SK-N-SH treated with all-trans-retinoic acid at 6 μM for 48 hours (cell line): Measurements from ENCODE around the gene KRT83.

Experiments
- ATAC-seq: fragments of 200-7000 bp; cut with Tn5 transposase; 3 replicates; pipeline ENCODE4 v1.9.1; 2020; ENCODE audit warnings: mild to moderate bottlenecking, moderate library complexity
- ARNTL ChIP-seq: fragments of 450-650 bp; formaldehyde crosslinking; IDR thresholded peaks from 2 replicates; pipeline ENCODE4 v1.5.0; 2020; ENCODE audit warnings: low read depth, mild to moderate bottlenecking, moderate library complexity, borderline replicate concordance
- BACH2 ChIP-seq: fragments of 250-450 bp; sonication (Bioruptor Pico); IDR thresholded peaks from 2 replicates; pipeline ENCODE4 v1.9.0; 2021; ENCODE audit warnings: mild to moderate bottlenecking, borderline replicate concordance
- CSDC2 ChIP-seq: fragments of 250-450 bp; sonication (Bioruptor Pico); IDR thresholded peaks from 2 replicates; pipeline ENCODE4 v1.5.0; 2020; ENCODE audit warnings: mild to moderate bottlenecking, moderate library complexity
- ESRRG ChIP-seq: fragments of 250-450 bp; sonication (Bioruptor Pico); IDR thresholded peaks from 2 replicates; pipeline ENCODE4 v1.6.1; 2021; ENCODE audit warnings: mild to moderate bottlenecking
- ISL1 ChIP-seq: fragments of 250-450 bp; sonication (Bioruptor Pico); IDR thresholded peaks from 2 replicates; pipeline ENCODE4 v2.1.2; 2022; ENCODE audit warnings: mild to moderate bottlenecking, moderate library complexity
- RARB ChIP-seq: fragments of 250-450 bp; sonication (Bioruptor Pico); IDR thresholded peaks from 2 replicates; pipeline ENCODE4 v1.8.0; 2021; ENCODE audit warnings: mild to moderate bottlenecking, moderate library complexity
- TCF4 ChIP-seq: fragments of 250-450 bp; sonication (Bioruptor Pico); IDR thresholded peaks from 2 replicates; pipeline ENCODE4 v1.8.0; 2021; ENCODE audit warnings: mild to moderate bottlenecking, moderate library complexity, borderline replicate concordance
- TOX ChIP-seq: fragments of 250-450 bp; sonication (Bioruptor Pico); IDR thresholded peaks from 2 replicates; pipeline ENCODE4 v1.8.0; 2021; ENCODE audit warnings: mild to moderate bottlenecking, moderate library complexity, borderline replicate concordance
- ZC3H10 ChIP-seq: fragments of 250-450 bp; sonication (Bioruptor Pico); IDR thresholded peaks from 2 replicates; pipeline ENCODE4 v1.5.1; 2021; ENCODE audit warnings: mild to moderate bottlenecking, moderate library complexity
- ZFP30 ChIP-seq: fragments of 450-650 bp; formaldehyde crosslinking; IDR thresholded peaks from 2 replicates; pipeline ENCODE4 v1.5.0; 2022; ENCODE audit warnings: mild to moderate bottlenecking, moderate library complexity
- ZNF565 ChIP-seq: fragments of 450-650 bp; formaldehyde crosslinking; conservative IDR thresholded peaks from 2 replicates; pipeline ENCODE4 v1.5.0; 2020; ENCODE audit warnings: low read depth, mild to moderate bottlenecking, moderate library complexity
- ZNF70 ChIP-seq: fragments of 450-650 bp; formaldehyde crosslinking; IDR thresholded peaks from 2 replicates; pipeline ENCODE4 v1.5.0; 2020; ENCODE audit warnings: mild to moderate bottlenecking, moderate library complexity
- ZNF8 ChIP-seq: fragments of 450-650 bp; formaldehyde crosslinking; IDR thresholded peaks from 2 replicates; pipeline ENCODE4 v1.5.0; 2020; ENCODE audit warnings: mild to moderate bottlenecking, moderate library complexity
- TF ChIP-seq, protein P1 (sequence below): fragments of 250-450 bp; sonication (Bioruptor Pico); IDR thresholded peaks from 2 replicates; pipeline ENCODE4 v1.8.0; 2020; ENCODE audit warnings: mild to moderate bottlenecking, moderate library complexity, borderline replicate concordance
- TF ChIP-seq, protein P2 (sequence below): fragments of 250-450 bp; sonication (Bioruptor Pico); IDR thresholded peaks from 2 replicates; pipeline ENCODE4 v1.5.1; 2020; ENCODE audit warnings: low read depth, mild to moderate bottlenecking, moderate library complexity
- TF ChIP-seq, protein P3 (sequence below): fragments of 250-450 bp; sonication (Bioruptor Pico); IDR thresholded peaks from 2 replicates; pipeline ENCODE4 v1.5.1; 2021; ENCODE audit warnings: mild to moderate bottlenecking, moderate library complexity
- TF ChIP-seq, protein P4 (sequence below): fragments of 250-450 bp; sonication (Bioruptor Pico); IDR thresholded peaks from 2 replicates; pipeline ENCODE4 v1.8.0; 2021; ENCODE audit warnings: low read depth, mild to moderate bottlenecking, moderate library complexity, borderline replicate concordance
- TF ChIP-seq, protein P5 (sequence below): fragments of 250-450 bp; sonication (Bioruptor Pico); IDR thresholded peaks from 2 replicates; pipeline ENCODE4 v1.5.0; 2020; ENCODE audit warnings: mild to moderate bottlenecking, moderate library complexity

The KRT83 gene

DNA sequence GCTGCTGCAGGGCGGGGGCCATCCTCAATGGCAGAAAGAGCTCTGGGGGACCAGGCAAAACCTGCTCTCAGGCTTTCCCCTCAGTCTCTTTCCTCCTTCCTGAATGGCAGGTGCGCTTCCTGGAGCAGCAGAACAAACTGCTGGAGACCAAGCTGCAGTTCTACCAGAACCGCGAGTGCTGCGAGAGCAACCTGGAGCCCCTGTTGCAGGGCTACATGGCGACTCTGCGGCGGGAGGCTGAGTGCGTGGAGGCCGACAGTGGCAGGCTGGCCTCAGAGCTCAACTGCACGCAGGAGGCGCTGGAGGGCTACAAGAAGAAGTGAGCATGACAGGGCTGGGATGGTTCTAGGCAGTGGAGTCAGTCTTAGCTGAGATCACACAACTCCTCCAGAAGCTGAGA lies 22.9 kb upstream of the KRT83 start:
- no peak for ATAC-seq
- TF ChIP-seq BACH2: no peak
- TF ChIP-seq ESRRG (CRISPR knock-in tag): no peak
- TF ChIP-seq ZC3H10 (CRISPR knock-in tag): no peak

DNA sequence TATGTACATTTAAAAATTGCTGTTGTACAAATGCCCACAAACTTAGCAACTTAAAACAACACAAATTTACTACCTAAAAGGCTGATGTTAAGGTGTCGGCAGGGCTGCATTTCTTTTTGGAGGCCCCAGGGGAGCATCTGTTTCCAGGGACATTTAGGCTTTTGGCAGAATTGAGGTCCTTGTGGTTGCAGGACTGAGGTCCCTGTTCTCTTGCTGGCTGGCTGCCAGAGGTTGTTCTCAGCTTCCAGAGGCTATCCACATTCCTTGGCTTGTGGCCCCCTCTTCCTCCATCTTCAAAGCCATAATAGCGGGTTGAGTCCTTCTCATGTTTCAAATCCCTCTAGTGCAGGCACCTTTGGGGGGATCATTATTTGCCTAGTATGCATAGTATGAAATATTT lies 22.4 kb upstream of the KRT83 start:
- TF ChIP-seq, protein P1, sequence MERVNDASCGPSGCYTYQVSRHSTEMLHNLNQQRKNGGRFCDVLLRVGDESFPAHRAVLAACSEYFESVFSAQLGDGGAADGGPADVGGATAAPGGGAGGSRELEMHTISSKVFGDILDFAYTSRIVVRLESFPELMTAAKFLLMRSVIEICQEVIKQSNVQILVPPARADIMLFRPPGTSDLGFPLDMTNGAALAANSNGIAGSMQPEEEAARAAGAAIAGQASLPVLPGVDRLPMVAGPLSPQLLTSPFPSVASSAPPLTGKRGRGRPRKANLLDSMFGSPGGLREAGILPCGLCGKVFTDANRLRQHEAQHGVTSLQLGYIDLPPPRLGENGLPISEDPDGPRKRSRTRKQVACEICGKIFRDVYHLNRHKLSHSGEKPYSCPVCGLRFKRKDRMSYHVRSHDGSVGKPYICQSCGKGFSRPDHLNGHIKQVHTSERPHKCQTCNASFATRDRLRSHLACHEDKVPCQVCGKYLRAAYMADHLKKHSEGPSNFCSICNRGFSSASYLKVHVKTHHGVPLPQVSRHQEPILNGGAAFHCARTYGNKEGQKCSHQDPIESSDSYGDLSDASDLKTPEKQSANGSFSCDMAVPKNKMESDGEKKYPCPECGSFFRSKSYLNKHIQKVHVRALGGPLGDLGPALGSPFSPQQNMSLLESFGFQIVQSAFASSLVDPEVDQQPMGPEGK: no peak
- TF ChIP-seq ZNF565 (CRISPR knock-in tag): no peak
- no peak for TF ChIP-seq RARB (CRISPR knock-in tag)
- ATAC-seq: no peak

DNA sequence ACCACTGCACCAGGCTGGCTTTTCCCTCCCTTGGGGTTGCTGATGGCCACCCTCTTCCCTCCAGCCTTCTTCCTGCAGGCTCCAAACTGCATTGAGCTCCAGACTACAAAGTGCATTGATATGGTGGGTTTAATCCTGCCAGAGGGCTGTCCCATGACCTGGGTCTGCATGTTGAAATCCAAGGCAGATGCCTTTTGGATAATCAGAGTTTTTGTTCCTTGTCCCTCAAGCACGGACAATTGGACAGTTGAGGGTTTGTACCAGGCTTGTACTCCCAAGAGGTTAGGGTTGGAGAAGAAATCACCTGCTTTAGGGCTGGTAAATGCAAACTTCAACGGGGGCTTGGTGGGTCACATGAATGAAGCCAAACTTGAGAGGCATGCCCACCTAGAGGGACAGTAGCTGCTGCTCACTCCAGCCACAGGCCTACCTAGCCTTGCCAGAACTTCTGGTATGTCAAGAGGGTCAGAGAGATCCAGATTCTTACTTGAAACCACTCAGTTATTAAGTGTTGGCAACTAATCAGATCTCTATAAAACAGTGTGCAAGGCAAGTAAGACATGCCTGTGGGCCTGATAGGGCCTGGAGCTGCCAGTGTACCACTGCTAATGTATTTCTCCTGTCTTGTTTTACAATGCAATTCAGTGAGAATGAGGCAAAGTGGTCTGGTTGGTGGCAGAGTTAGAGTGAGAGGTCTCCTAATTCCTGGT lies 21.7 kb upstream of the KRT83 start:
- TF ChIP-seq, protein P1: no peak
- no peak for TF ChIP-seq ZC3H10 (CRISPR knock-in tag)
- TF ChIP-seq, protein P2, sequence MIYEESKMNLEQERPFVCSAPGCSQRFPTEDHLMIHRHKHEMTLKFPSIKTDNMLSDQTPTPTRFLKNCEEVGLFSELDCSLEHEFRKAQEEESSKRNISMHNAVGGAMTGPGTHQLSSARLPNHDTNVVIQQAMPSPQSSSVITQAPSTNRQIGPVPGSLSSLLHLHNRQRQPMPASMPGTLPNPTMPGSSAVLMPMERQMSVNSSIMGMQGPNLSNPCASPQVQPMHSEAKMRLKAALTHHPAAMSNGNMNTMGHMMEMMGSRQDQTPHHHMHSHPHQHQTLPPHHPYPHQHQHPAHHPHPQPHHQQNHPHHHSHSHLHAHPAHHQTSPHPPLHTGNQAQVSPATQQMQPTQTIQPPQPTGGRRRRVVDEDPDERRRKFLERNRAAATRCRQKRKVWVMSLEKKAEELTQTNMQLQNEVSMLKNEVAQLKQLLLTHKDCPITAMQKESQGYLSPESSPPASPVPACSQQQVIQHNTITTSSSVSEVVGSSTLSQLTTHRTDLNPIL (CRISPR knock-in tag): no peak
- TF ChIP-seq CSDC2 (CRISPR knock-in tag): no peak
- no peak for TF ChIP-seq ARNTL (CRISPR knock-in tag)
- no peak for TF ChIP-seq ESRRG (CRISPR knock-in tag)
- no peak for TF ChIP-seq TOX
- TF ChIP-seq, protein P3, sequence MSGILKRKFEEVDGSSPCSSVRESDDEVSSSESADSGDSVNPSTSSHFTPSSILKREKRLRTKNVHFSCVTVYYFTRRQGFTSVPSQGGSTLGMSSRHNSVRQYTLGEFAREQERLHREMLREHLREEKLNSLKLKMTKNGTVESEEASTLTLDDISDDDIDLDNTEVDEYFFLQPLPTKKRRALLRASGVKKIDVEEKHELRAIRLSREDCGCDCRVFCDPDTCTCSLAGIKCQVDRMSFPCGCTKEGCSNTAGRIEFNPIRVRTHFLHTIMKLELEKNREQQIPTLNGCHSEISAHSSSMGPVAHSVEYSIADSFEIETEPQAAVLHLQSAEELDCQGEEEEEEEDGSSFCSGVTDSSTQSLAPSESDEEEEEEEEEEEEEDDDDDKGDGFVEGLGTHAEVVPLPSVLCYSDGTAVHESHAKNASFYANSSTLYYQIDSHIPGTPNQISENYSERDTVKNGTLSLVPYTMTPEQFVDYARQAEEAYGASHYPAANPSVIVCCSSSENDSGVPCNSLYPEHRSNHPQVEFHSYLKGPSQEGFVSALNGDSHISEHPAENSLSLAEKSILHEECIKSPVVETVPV (CRISPR knock-in tag): no peak
- TF ChIP-seq, all 23 proteins: peak for 0
- no peak for ATAC-seq

DNA sequence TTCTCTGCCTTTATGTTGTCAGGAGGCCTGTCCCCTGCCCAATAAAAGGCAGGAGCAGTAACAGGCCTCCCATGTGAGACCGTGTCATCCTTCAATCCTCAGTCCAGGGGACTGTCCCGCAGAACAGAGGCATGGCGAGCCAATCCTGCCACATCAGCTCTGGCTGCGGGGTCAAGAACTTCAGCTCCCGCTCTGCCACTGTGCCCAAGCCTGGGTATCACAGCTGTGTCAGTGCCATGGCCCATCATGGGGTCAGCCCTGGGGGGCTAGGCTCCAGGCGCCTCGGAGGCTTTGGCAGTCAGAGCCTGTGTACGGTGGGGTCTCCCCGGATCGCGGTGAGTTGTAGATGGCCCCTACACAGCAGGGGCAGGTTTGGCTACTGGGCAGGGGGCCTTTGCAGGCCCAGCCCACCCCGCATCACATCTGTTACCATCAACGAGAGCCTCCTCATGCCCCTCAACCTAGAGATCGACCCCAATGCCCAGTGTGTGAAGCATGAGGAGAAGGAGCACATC lies 19.9 kb upstream of the KRT83 start:
- no peak for TF ChIP-seq CSDC2 (CRISPR knock-in tag)
- no peak for TF ChIP-seq ZNF8 (CRISPR knock-in tag)
- no peak for TF ChIP-seq ISL1 (CRISPR knock-in tag)
- TF ChIP-seq, protein P4, sequence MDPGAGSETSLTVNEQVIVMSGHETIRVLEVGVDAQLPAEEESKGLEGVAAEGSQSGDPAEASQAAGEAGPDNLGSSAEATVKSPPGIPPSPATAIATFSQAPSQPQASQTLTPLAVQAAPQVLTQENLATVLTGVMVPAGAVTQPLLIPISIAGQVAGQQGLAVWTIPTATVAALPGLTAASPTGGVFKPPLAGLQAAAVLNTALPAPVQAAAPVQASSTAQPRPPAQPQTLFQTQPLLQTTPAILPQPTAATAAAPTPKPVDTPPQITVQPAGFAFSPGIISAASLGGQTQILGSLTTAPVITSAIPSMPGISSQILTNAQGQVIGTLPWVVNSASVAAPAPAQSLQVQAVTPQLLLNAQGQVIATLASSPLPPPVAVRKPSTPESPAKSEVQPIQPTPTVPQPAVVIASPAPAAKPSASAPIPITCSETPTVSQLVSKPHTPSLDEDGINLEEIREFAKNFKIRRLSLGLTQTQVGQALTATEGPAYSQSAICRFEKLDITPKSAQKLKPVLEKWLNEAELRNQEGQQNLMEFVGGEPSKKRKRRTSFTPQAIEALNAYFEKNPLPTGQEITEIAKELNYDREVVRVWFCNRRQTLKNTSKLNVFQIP (CRISPR knock-in tag): no peak
- no peak for TF ChIP-seq TCF4
- TF ChIP-seq, protein P5, sequence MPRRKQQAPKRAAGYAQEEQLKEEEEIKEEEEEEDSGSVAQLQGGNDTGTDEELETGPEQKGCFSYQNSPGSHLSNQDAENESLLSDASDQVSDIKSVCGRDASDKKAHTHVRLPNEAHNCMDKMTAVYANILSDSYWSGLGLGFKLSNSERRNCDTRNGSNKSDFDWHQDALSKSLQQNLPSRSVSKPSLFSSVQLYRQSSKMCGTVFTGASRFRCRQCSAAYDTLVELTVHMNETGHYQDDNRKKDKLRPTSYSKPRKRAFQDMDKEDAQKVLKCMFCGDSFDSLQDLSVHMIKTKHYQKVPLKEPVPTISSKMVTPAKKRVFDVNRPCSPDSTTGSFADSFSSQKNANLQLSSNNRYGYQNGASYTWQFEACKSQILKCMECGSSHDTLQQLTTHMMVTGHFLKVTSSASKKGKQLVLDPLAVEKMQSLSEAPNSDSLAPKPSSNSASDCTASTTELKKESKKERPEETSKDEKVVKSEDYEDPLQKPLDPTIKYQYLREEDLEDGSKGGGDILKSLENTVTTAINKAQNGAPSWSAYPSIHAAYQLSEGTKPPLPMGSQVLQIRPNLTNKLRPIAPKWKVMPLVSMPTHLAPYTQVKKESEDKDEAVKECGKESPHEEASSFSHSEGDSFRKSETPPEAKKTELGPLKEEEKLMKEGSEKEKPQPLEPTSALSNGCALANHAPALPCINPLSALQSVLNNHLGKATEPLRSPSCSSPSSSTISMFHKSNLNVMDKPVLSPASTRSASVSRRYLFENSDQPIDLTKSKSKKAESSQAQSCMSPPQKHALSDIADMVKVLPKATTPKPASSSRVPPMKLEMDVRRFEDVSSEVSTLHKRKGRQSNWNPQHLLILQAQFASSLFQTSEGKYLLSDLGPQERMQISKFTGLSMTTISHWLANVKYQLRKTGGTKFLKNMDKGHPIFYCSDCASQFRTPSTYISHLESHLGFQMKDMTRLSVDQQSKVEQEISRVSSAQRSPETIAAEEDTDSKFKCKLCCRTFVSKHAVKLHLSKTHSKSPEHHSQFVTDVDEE (CRISPR knock-in tag): no peak
- no peak for TF ChIP-seq ZFP30
- no peak for TF ChIP-seq ZNF70 (CRISPR knock-in tag)
- ATAC-seq: no peak
